Gastrocnemius medialis (tissue), 4 donors: Measurements from ENCODE around the gene CRELD1.

Experiments used
- POLR2A ChIP-seq, 2 donors: fragments of 450-650 bp; IDR thresholded peaks; one replicate each; pipeline ENCODE4 v1.6.1; 2017; ENCODE audit warnings: antibody characterized with exemption in 2 of 2, mild to moderate bottlenecking in 2 of 2, moderate library complexity in 2 of 2
- TF ChIP-seq, protein P1 (sequence below), 5 experiments: fragments of 450-650 bp in 3 of 5; fragments of 200-600 bp in 2 of 5; sonication (generic) in 2 of 5; IDR thresholded peaks in 4 of 5; conservative IDR thresholded peaks in 1 of 5; 1 replicate in 4 of 5; 2 replicates in 1 of 5; pipeline ENCODE4 v1.5.1; 2016 to 2019; ENCODE audit warnings: antibody characterized with exemption in 5 of 5, mild to moderate bottlenecking in 3 of 5, moderate library complexity in 3 of 5

- TF ChIP-seq, protein P1, sequence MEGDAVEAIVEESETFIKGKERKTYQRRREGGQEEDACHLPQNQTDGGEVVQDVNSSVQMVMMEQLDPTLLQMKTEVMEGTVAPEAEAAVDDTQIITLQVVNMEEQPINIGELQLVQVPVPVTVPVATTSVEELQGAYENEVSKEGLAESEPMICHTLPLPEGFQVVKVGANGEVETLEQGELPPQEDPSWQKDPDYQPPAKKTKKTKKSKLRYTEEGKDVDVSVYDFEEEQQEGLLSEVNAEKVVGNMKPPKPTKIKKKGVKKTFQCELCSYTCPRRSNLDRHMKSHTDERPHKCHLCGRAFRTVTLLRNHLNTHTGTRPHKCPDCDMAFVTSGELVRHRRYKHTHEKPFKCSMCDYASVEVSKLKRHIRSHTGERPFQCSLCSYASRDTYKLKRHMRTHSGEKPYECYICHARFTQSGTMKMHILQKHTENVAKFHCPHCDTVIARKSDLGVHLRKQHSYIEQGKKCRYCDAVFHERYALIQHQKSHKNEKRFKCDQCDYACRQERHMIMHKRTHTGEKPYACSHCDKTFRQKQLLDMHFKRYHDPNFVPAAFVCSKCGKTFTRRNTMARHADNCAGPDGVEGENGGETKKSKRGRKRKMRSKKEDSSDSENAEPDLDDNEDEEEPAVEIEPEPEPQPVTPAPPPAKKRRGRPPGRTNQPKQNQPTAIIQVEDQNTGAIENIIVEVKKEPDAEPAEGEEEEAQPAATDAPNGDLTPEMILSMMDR (IDR thresholded peaks at IDR 0.05 in 4 of 5, conservative IDR thresholded peaks at IDR 0.05 in 1 of 5): no peak
- TF ChIP-seq POLR2A (IDR thresholded peaks at IDR 0.05): no peak
These were observed 42.5 kb upstream of the CRELD1 start for GRCh38 chr3:9891072-9891622.
